H1 (cell line): ENCODE measurements around the gene CDC40. TPM values are rescaled to one million over a fixed set of nuclear protein-coding genes. Genes with fewer than 3 reads are reported as not detected.

Experiments
- KDM1A ChIP-seq: fragments of 200-600, 300-600 bp; sonication (generic); IDR thresholded peaks from 2 replicates; pipeline ENCODE4 v1.7.1; 2016; ENCODE audit warnings: mild to moderate bottlenecking, low read length, borderline replicate concordance
- polyA plus RNA-seq, 7 experiments: library from polyadenylated mRNA; depleted of rRNA in 3 of 7; stranded (reverse) in 5 of 7; unstranded in 2 of 7; fragments of >200 nt in 5 of 7; fragments of 200-250 nt in 2 of 7; gene quantifications; 1 replicate in 5 of 7; 2 replicates in 1 of 7; 4 replicates in 1 of 7; pipeline versions ENCODE4 v1.2.1 to v1.2.3, GENCODE V29; 2011 to 2013; ENCODE audit warnings: missing spikeins in 2 of 7, mixed read lengths in 2 of 7
- total RNA-seq: library from RNA; stranded (reverse); fragmentation: NEBNext Ultra II Directional; extraction: Animal tissue kit (Norgen Biotek cat#: 25700); gene quantifications from 2 replicates; pipeline ENCODE4 v1.2.1, GENCODE V29; 2021

CDC40 gene
- total and polyA plus RNA-seq, 2 of the 8 experiments (the other 6 are each of a cell fraction or from before 2014, with no cell fraction given), result 7.3 to 27.2 TPM

GRCh38 chr6:110183292-110183885 is 3.2 kb downstream of the CDC40 start (continued):
- no peak for TF ChIP-seq KDM1A
